GM12878 (cell line): ENCODE results near the gene VMAC. TPM values are rescaled to one million over a fixed set of nuclear protein-coding genes. Genes with fewer than 3 reads are reported as not detected.

ENCODE experiments used
- ATAC-seq: fragments of 200-7000 bp; cut with Tn5 transposase; 3 replicates; pipeline ENCODE4 v1.9.1; 2020; ENCODE audit warnings: mild to moderate bottlenecking, moderate library complexity
- BruUV-seq: library from RNA; stranded (reverse); fragments of 400-500 nt; replicated peaks from 2 replicates; lab custom pipeline; 2021; lab: Mats Ljungman, UMichigan
- CTCF ChIA-PET: fragments of 300-600 bp; sonication (Branson Sonifier 250); formaldehyde crosslinking; extraction: SDS; loops from one replicate; lab custom pipeline; 2021; ENCODE audit warnings: inconsistent platforms; lab: Yijun Ruan, JAX
- POLR2A ChIA-PET: fragments of 350-600 bp; formaldehyde crosslinking; extraction: SDS; loops from one replicate; lab custom pipeline; 2021; ENCODE audit warnings: inconsistent platforms; lab: Charles Lee
- RAD21 ChIA-PET: fragments of 300-600 bp; sonication (Branson Sonifier 250); formaldehyde crosslinking; loops from one replicate; lab custom pipeline; 2023; ENCODE audit warnings: antibody characterized with exemption; ENCODE audit not compliant: unreplicated experiment; lab: Charles Lee
- SMC1A ChIA-PET: fragments of 300-600 bp; sonication (Branson Sonifier 250); formaldehyde crosslinking; loops from one replicate; lab custom pipeline; 2023; ENCODE audit not compliant: unreplicated experiment, uncharacterized antibody; lab: Charles Lee
- DNase-seq: peaks from one replicate; pipeline ENCODE4 v3.0.0-alpha.2; 2011; ENCODE audit warnings: low read depth, low spot score
- FAIRE-seq: peaks from 3 replicates; lab custom pipeline; 2011; peaks lifted over from hg19 to GRCh38; lab: Jason Lieb, UNC
- H2AFZ ChIP-seq: 2 replicates; pipeline ENCODE4 v1.6.0; 2011; ENCODE audit warnings: low read depth, low read length, control low read depth; ENCODE audit not compliant: control insufficient read depth
- H3K27ac ChIP-seq: 2 replicates; pipeline ENCODE4 v1.5.1; 2011; ENCODE audit warnings: control low read depth; ENCODE audit not compliant: control insufficient read depth, insufficient read depth
- H3K27me3 ChIP-seq, 2 experiments: replicated peaks in 1 of 2; 2 replicates each; pipeline versions ENCODE4 v1.6.0 to v1.6.1; 2011; ENCODE audit warnings: low read length in 1 of 2; ENCODE audit not compliant: control insufficient read depth in 2 of 2, insufficient read depth in 2 of 2
- H3K36me3 ChIP-seq, 2 experiments: 2 replicates each; pipeline ENCODE4 v1.5.1; 2011; ENCODE audit warnings: low read length in 1 of 2; ENCODE audit not compliant: control insufficient read depth in 2 of 2, insufficient read depth in 2 of 2
- H3K4me1 ChIP-seq: 2 replicates; pipeline ENCODE4 v1.6.1; 2011; ENCODE audit warnings: mild to moderate bottlenecking, low read length, moderate library complexity, mixed read lengths; ENCODE audit not compliant: control insufficient read depth, insufficient read depth
- H3K4me2 ChIP-seq: 2 replicates; pipeline ENCODE4 v1.6.0; 2011; ENCODE audit warnings: control low read depth; ENCODE audit not compliant: control insufficient read depth, insufficient read depth
- H3K4me3 ChIP-seq: fragments of 200-600 bp; sonication (generic); 2 replicates; pipeline ENCODE4 v1.5.1; 2016
- H3K79me2 ChIP-seq: 2 replicates; pipeline ENCODE4 v1.6.0; 2011; ENCODE audit warnings: low read length; ENCODE audit not compliant: control insufficient read depth, insufficient read depth
- H3K9ac ChIP-seq: 2 replicates; pipeline ENCODE4 v1.8.0; 2011; ENCODE audit warnings: low read length, control low read depth, mixed read lengths; ENCODE audit not compliant: control insufficient read depth, insufficient read depth
- H3K9me3 ChIP-seq: replicated peaks from 3 replicates; pipeline ENCODE4 v1.5.1; 2011; ENCODE audit warnings: mild to moderate bottlenecking, low read length; ENCODE audit not compliant: control insufficient read depth, insufficient read depth
- H4K20me1 ChIP-seq: 2 replicates; pipeline ENCODE4 v1.6.0; 2011; ENCODE audit not compliant: control insufficient read depth, insufficient read depth
- CHD2 ChIP-seq: IDR thresholded peaks from 2 replicates; pipeline ENCODE4 v1.6.1; 2011; ENCODE audit warnings: low read depth, low read length, improper control_type of control experiment, borderline replicate concordance
- CREB1 ChIP-seq: IDR thresholded peaks from 2 replicates; pipeline ENCODE4 v1.6.1; 2012; ENCODE audit warnings: low read depth, mild to moderate bottlenecking, inconsistent platforms
- EZH2 ChIP-seq: IDR thresholded peaks from 2 replicates; pipeline ENCODE4 v1.6.1; 2012; ENCODE audit warnings: low read depth, mild to moderate bottlenecking, control low read depth, inconsistent platforms, low read length, borderline replicate concordance; ENCODE audit not compliant: control insufficient read depth
- KAT2A ChIP-seq: conservative IDR thresholded peaks from 2 replicates; pipeline ENCODE4 v1.6.1; 2011; ENCODE audit warnings: low read depth, low read length; ENCODE audit not compliant: control insufficient read depth
- LARP7 ChIP-seq: fragments of 450-650 bp; IDR thresholded peaks from 2 replicates; pipeline ENCODE4 v1.6.1; 2017; ENCODE audit warnings: mild to moderate bottlenecking
- MEF2A ChIP-seq: IDR thresholded peaks from 2 replicates; pipeline ENCODE4 v1.6.1; 2011; ENCODE audit warnings: low read depth, mild to moderate bottlenecking, low read length, moderate library complexity; ENCODE audit not compliant: insufficient read depth
- MYC ChIP-seq: IDR thresholded peaks from 2 replicates; pipeline ENCODE4 v1.6.1; 2011; ENCODE audit warnings: mild to moderate bottlenecking, low read length, moderate library complexity, inconsistent platforms; ENCODE audit not compliant: insufficient read depth, insufficient replicate concordance, insufficient read length, severe bottlenecking
- NRF1 ChIP-seq: conservative IDR thresholded peaks from 2 replicates; pipeline ENCODE4 v1.6.1; 2011; ENCODE audit warnings: mild to moderate bottlenecking, low read depth, low read length, improper control_type of control experiment
- RAD21 ChIP-seq: IDR thresholded peaks from 2 replicates; pipeline ENCODE4 v1.6.1; 2011; ENCODE audit warnings: mild to moderate bottlenecking, low read depth, low read length, moderate library complexity; ENCODE audit not compliant: insufficient read depth
- RFX5 ChIP-seq: IDR thresholded peaks from 2 replicates; pipeline ENCODE4 v1.6.1; 2011; ENCODE audit warnings: low read depth, low read length, improper control_type of control experiment
- SREBF2 ChIP-seq: IDR thresholded peaks from 2 replicates; pipeline ENCODE4 v1.6.1; 2012; ENCODE audit warnings: mild to moderate bottlenecking, low read length
- SUZ12 ChIP-seq: fragments of 200-600 bp; sonication (generic); IDR thresholded peaks from one replicate; pipeline ENCODE4 v1.6.1; 2018; ENCODE audit warnings: antibody characterized with exemption, mild to moderate bottlenecking; ENCODE audit not compliant: unreplicated experiment
- WGBS: methylation state at CpG from one replicate; pipeline ENCODE4 v1.1.6; 2016; ENCODE audit warnings: low lambda C conversion rate; ENCODE audit not compliant: insufficient replicate concordance, insufficient coverage; ENCODE audit errors: missing lambda C conversion rate; 5-methylcytosine and 5-hydroxymethylcytosine counted together
- in situ Hi-C: fragments of 300-500 bp; cut with MboI; formaldehyde crosslinking; loops from 9 replicates; pipeline ENCODE4 v1.14.3; 2018; ENCODE audit warnings: mixed read lengths
- intact Hi-C: fragments of 100-400 bp; cut with micrococcal nuclease; formaldehyde crosslinking; loops from one replicate; pipeline ENCODE4 v1.14.2; 2022; ENCODE audit not compliant: unreplicated experiment
- polyA plus RNA-seq, 11 experiments: library from polyadenylated mRNA; depleted of rRNA in 4 of 11; unstranded in 6 of 11; stranded (reverse) in 5 of 11; fragments of >200 nt; fragmentation: Nextera tagmentation in 4 of 11; fragmentation: Illumina TruSeq in 1 of 11; extraction: Ambion mirVana in 4 of 11; extraction: Trizol in 1 of 11; gene quantifications; 1 replicate in 1 of 11; 2 replicates in 10 of 11; pipeline versions ENCODE4 v1.2.1 to v1.2.3, GENCODE V29; 2011 to 2016; ENCODE audit warnings: inconsistent platforms in 2 of 11, missing spikeins in 2 of 11, low read depth in 1 of 11
- total RNA-seq, 4 experiments: library from RNA; depleted of rRNA in 3 of 4; stranded (reverse); fragments of >200 nt in 3 of 4; fragmentation: Illumina TruSeq in 1 of 4; extraction: Trizol in 1 of 4; gene quantifications; 2 replicates each; pipeline versions ENCODE4 v1.2.1 to v1.2.3, GENCODE V29; 2013 to 2021
- TF ChIP-seq, protein P1 (sequence below): fragments of 450-650 bp; formaldehyde crosslinking; IDR thresholded peaks from 2 replicates; pipeline ENCODE4 v1.5.0; 2022; ENCODE audit warnings: mild to moderate bottlenecking, missing genetic modification characterization

Gene VMAC
- total and polyA plus RNA-seq, 10 of the 15 experiments (the other 5 are each of a cell fraction or from before 2014, with no cell fraction given) = 0.18 to 6.8 (median 1.8) TPM

GRCh38 chr19:5867201-5868136, 37.2 kb upstream of the VMAC start:
- in situ Hi-C loops = no loop called here
- no peak overlapping the region for H3K27ac ChIP-seq
- ATAC-seq (no peak), DNase-seq (no peak), FAIRE-seq (no peak)
- intact Hi-C loops = no loop called here
- 58% methylated on average over 28 of the region's 31 CpGs for WGBS
- POLR2A ChIA-PET = no interaction called here
- no peaks in the 10 kb centered on the region for H3K9me3 ChIP-seq
- no TSS peak for BruUV-seq
- SMC1A ChIA-PET = no interaction called here
- H3K9ac ChIP-seq = no peak overlapping the region
- H3K79me2 ChIP-seq = no peaks in the 10 kb centered on the region
- no peak overlapping the region for H2AFZ ChIP-seq
- no peaks in the 10 kb centered on the region for H3K4me1 ChIP-seq
- no peak for TF ChIP-seq CREB1
- no peak for TF ChIP-seq CHD2
- no peak for TF ChIP-seq SREBF2
- no peaks in the 10 kb centered on the region for H4K20me1 ChIP-seq
- RAD21 ChIA-PET = interaction anchor here (0.6 kb wide), 1 partner anchor 70 kb away, joined by 4 read pairs; no protein-coding TSS in a partner anchor
- H3K27me3 ChIP-seq = no peaks in the 10 kb centered on the region
- CTCF ChIA-PET = no interaction called here
- H3K4me2 ChIP-seq = no peak overlapping the region
- no peak overlapping the region for H3K4me3 ChIP-seq
- H3K36me3 ChIP-seq = no peaks in the 10 kb centered on the region

GRCh38 chr19:5870986-5871394, 33.7 kb upstream of the VMAC start:
- ChIA-PET CTCF (interaction anchor here (0.6 kb wide), 1 partner anchor 97 kb away, joined by 3 read pairs; no protein-coding TSS in a partner anchor), POLR2A (interaction anchor here (0.6 kb wide), 1 partner anchor 252 kb away, joined by 5 read pairs; no protein-coding TSS in a partner anchor), RAD21 (no interaction called here), SMC1A (no interaction called here)
- H3K4me2 ChIP-seq = no peak overlapping the region
- intact Hi-C loops = no loop called here
- no peak overlapping the region for H3K27ac ChIP-seq
- ATAC-seq = no peak
- no TSS peak for BruUV-seq
- H3K36me3 ChIP-seq = no peaks in the 10 kb centered on the region
- no peaks in the 10 kb centered on the region for H3K27me3 ChIP-seq
- no peak overlapping the region for H2AFZ ChIP-seq
- no peaks in the 10 kb centered on the region for H3K79me2 ChIP-seq
- H3K9ac ChIP-seq = no peak overlapping the region
- WGBS = 63% methylated on average over 12 of the region's 12 CpGs
- in situ Hi-C loops = no loop called here
- FAIRE-seq = no peak
- no peaks in the 10 kb centered on the region for H3K9me3 ChIP-seq
- H3K4me3 ChIP-seq = no peak overlapping the region
- DNase-seq = no peak
- no peaks in the 10 kb centered on the region for H3K4me1 ChIP-seq
- no peaks in the 10 kb centered on the region for H4K20me1 ChIP-seq
- no peak for TF ChIP-seq LARP7
- TF ChIP-seq NRF1 = no peak
- TF ChIP-seq, protein P1, sequence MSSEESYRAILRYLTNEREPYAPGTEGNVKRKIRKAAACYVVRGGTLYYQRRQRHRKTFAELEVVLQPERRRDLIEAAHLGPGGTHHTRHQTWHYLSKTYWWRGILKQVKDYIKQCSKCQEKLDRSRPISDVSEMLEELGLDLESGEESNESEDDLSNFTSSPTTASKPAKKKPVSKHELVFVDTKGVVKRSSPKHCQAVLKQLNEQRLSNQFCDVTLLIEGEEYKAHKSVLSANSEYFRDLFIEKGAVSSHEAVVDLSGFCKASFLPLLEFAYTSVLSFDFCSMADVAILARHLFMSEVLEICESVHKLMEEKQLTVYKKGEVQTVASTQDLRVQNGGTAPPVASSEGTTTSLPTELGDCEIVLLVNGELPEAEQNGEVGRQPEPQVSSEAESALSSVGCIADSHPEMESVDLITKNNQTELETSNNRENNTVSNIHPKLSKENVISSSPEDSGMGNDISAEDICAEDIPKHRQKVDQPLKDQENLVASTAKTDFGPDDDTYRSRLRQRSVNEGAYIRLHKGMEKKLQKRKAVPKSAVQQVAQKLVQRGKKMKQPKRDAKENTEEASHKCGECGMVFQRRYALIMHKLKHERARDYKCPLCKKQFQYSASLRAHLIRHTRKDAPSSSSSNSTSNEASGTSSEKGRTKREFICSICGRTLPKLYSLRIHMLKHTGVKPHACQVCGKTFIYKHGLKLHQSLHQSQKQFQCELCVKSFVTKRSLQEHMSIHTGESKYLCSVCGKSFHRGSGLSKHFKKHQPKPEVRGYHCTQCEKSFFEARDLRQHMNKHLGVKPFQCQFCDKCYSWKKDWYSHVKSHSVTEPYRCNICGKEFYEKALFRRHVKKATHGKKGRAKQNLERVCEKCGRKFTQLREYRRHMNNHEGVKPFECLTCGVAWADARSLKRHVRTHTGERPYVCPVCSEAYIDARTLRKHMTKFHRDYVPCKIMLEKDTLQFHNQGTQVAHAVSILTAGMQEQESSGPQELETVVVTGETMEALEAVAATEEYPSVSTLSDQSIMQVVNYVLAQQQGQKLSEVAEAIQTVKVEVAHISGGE (CRISPR knock-in tag) = no peak
- no peak for TF ChIP-seq SUZ12
- TF ChIP-seq MYC = no peak
- TF ChIP-seq RFX5 = no peak
- TF ChIP-seq RAD21 = no peak
- no peak for TF ChIP-seq KAT2A
- TF ChIP-seq MEF2A = no peak
- no peak for TF ChIP-seq EZH2
